Neuronal stem cell (in vitro differentiated cells): ENCODE data around the gene ALKBH8.

ENCODE experiments used
- DNase-seq: peaks from one replicate; pipeline ENCODE4 v3.0.0-alpha.2; 2013; ENCODE audit warnings: low spot score
- H2AFZ ChIP-seq: one replicate; pipeline ENCODE4 v1.6.1; 2013; ENCODE audit warnings: mild to moderate bottlenecking, low read length, inconsistent platforms
- H2AK5ac ChIP-seq: 2 replicates; pipeline ENCODE4 v1.6.1; 2013; ENCODE audit warnings: low read depth, mild to moderate bottlenecking, inconsistent platforms, low read length, moderate library complexity, mixed read lengths
- H2BK120ac ChIP-seq: 2 replicates; pipeline ENCODE4 v1.6.1; 2013; ENCODE audit warnings: low read depth, mild to moderate bottlenecking, inconsistent platforms, low read length, moderate library complexity, mixed read lengths
- H2BK12ac ChIP-seq: one replicate; pipeline ENCODE4 v1.6.1; 2013; ENCODE audit warnings: low read length, inconsistent platforms
- H2BK15ac ChIP-seq: 2 replicates; pipeline ENCODE4 v1.6.1; 2013; ENCODE audit warnings: mild to moderate bottlenecking, low read length, inconsistent platforms, mixed read lengths
- H2BK5ac ChIP-seq: one replicate; pipeline ENCODE4 v1.6.1; 2013; ENCODE audit warnings: inconsistent platforms, mild to moderate bottlenecking, low read length, moderate library complexity
- H3K14ac ChIP-seq: one replicate; pipeline ENCODE4 v1.6.1; 2013; ENCODE audit warnings: low read length, inconsistent platforms
- H3K18ac ChIP-seq: 2 replicates; pipeline ENCODE4 v1.6.1; 2013; ENCODE audit warnings: low read length, inconsistent platforms
- H3K23ac ChIP-seq: 2 replicates; pipeline ENCODE4 v1.6.1; 2013; ENCODE audit warnings: low read depth, mild to moderate bottlenecking, mixed read lengths, low read length, inconsistent platforms; ENCODE audit not compliant: poor library complexity
- H3K27ac ChIP-seq: replicated peaks from 3 replicates; pipeline ENCODE4 v1.5.1; 2013; ENCODE audit warnings: low read length, inconsistent platforms
- H3K27me3 ChIP-seq, 3 experiments: 2 replicates each; pipeline ENCODE4 v1.6.1; 2013; ENCODE audit warnings: low read length in 3 of 3, mild to moderate bottlenecking in 2 of 3, inconsistent platforms in 1 of 3, low read depth in 1 of 3, mixed read lengths in 1 of 3, moderate library complexity in 1 of 3; ENCODE audit not compliant: control insufficient read depth in 3 of 3, insufficient read depth in 3 of 3
- H3K36me3 ChIP-seq, 2 donors: replicated peaks in 1 of 2; 2 replicates each; pipeline ENCODE4 v1.6.1; 2013; ENCODE audit warnings: low read length in 2 of 2; ENCODE audit not compliant: control insufficient read depth in 2 of 2, insufficient read depth in 2 of 2
- H3K4ac ChIP-seq: 2 replicates; pipeline ENCODE4 v1.6.1; 2013; ENCODE audit warnings: inconsistent platforms, mild to moderate bottlenecking, low read length, moderate library complexity
- H3K4me1 ChIP-seq, 2 donors: 1 replicate in 1 of 2; 2 replicates in 1 of 2; pipeline ENCODE4 v1.6.1; 2013; ENCODE audit warnings: low read length in 2 of 2, low read depth in 1 of 2; ENCODE audit not compliant: control insufficient read depth in 2 of 2, insufficient read depth in 1 of 2
- H3K4me2 ChIP-seq: one replicate; pipeline ENCODE4 v1.6.1; 2013; ENCODE audit warnings: mild to moderate bottlenecking, low read length, inconsistent platforms; ENCODE audit not compliant: insufficient read depth, poor library complexity, severe bottlenecking
- H3K4me3 ChIP-seq, 2 donors: 2 replicates each; pipeline ENCODE4 v1.5.1; 2013; ENCODE audit warnings: low read length in 2 of 2, mild to moderate bottlenecking in 2 of 2, inconsistent platforms in 1 of 2, moderate library complexity in 1 of 2
- H3K79me1 ChIP-seq: one replicate; pipeline ENCODE4 v1.6.1; 2013; ENCODE audit warnings: low read depth, mild to moderate bottlenecking, inconsistent platforms, low read length, moderate library complexity
- H3K9ac ChIP-seq: one replicate; pipeline ENCODE4 v1.6.1; 2013; ENCODE audit warnings: mild to moderate bottlenecking, low read depth, low read length, inconsistent platforms; ENCODE audit not compliant: poor library complexity
- H3K9me3 ChIP-seq, 2 donors: replicated peaks in 1 of 2; 2 replicates each; pipeline versions ENCODE3 to v1.6.1; 2013; ENCODE audit warnings: low read length in 2 of 2, mild to moderate bottlenecking in 2 of 2, inconsistent platforms in 1 of 2, low read depth in 1 of 2, mixed read lengths in 1 of 2, moderate library complexity in 1 of 2; ENCODE audit not compliant: control insufficient read depth in 2 of 2, insufficient read depth in 1 of 2
- H4K8ac ChIP-seq: one replicate; pipeline ENCODE4 v1.6.1; 2013; ENCODE audit warnings: low read depth, mild to moderate bottlenecking, inconsistent platforms, low read length, moderate library complexity
- H4K91ac ChIP-seq: one replicate; pipeline ENCODE4 v1.6.1; 2013; ENCODE audit warnings: low read length, low read depth, mild to moderate bottlenecking, inconsistent platforms; ENCODE audit not compliant: poor library complexity
- WGBS, 2 donors: extraction: QIAGEN DNeasy Blood & Tissue Kit; methylation state at CpG; one replicate each; pipeline ENCODE4 v1.1.7; 2013; ENCODE audit warnings: missing lambda C conversion rate in 2 of 2, mixed read lengths in 1 of 2; ENCODE audit not compliant: insufficient read length in 2 of 2, insufficient replicate concordance in 1 of 2; ENCODE audit errors: extremely low coverage in 2 of 2; 5-methylcytosine and 5-hydroxymethylcytosine counted together

The ALKBH8 gene

GRCh38 chr11:107562647-107563208 lies 2.8 kb downstream of the ALKBH8 start:
- H2BK12ac ChIP-seq, result no peak overlapping the region
- H4K8ac ChIP-seq, result no peak overlapping the region
- no peak overlapping the region for H3K4me3 ChIP-seq
- H3K27ac ChIP-seq, result no peak overlapping the region
- H2BK120ac ChIP-seq, result no peak overlapping the region
- no peak overlapping the region for H3K9ac ChIP-seq
- H3K27me3 ChIP-seq, result no peaks in the 10 kb centered on the region
- H3K4ac ChIP-seq, result no peak overlapping the region
- H2BK15ac ChIP-seq, result no peak overlapping the region
- no peak overlapping the region for H3K14ac ChIP-seq
- no peak overlapping the region for H3K18ac ChIP-seq
- H4K91ac ChIP-seq, result no peak overlapping the region
- H2BK5ac ChIP-seq, result no peak overlapping the region
- peaks cover 2 to 11% of the 10 kb centered on the region in 2 donors for H3K4me1 ChIP-seq
- no peak for DNase-seq
- H3K79me1 ChIP-seq, result no peaks in the 10 kb centered on the region
- peaks cover 0 to 10% of the 10 kb centered on the region in 2 donors for H3K36me3 ChIP-seq
- no peak overlapping the region for H2AK5ac ChIP-seq
- no CpG with 5 or more reads among the region's 4 CpGs for WGBS, 2 donors
- H2AFZ ChIP-seq, result no peak overlapping the region
- no peak overlapping the region for H3K23ac ChIP-seq
- no peaks in the 10 kb centered on the region for H3K9me3 ChIP-seq
- H3K4me2 ChIP-seq, result no peak overlapping the region

GRCh38 chr11:107561688-107562087 lies 3.8 kb downstream of the ALKBH8 start:
- H3K27me3 ChIP-seq, result no peaks in the 10 kb centered on the region
- no peak overlapping the region for H2AFZ ChIP-seq
- no peak overlapping the region for H3K9ac ChIP-seq
- H3K4me1 ChIP-seq, result peaks cover 2 to 11% of the 10 kb centered on the region in 2 donors
- H3K4me3 ChIP-seq, result no peak overlapping the region
- H2AK5ac ChIP-seq, result no peak overlapping the region
- no peak for DNase-seq
- no peaks in the 10 kb centered on the region for H3K9me3 ChIP-seq
- H4K8ac ChIP-seq, result no peak overlapping the region
- no peak overlapping the region for H3K27ac ChIP-seq
- H2BK120ac ChIP-seq, result no peak overlapping the region
- no peaks in the 10 kb centered on the region for H3K79me1 ChIP-seq
- no peak overlapping the region for H3K4ac ChIP-seq
- H3K14ac ChIP-seq, result no peak overlapping the region
- H3K4me2 ChIP-seq, result no peak overlapping the region
- H2BK15ac ChIP-seq, result no peak overlapping the region
- peaks cover 0 to 11% of the 10 kb centered on the region in 2 donors for H3K36me3 ChIP-seq
- H3K18ac ChIP-seq, result no peak overlapping the region
- H2BK5ac ChIP-seq, result no peak overlapping the region
- H2BK12ac ChIP-seq, result no peak overlapping the region
- H3K23ac ChIP-seq, result no peak overlapping the region
- no peak overlapping the region for H4K91ac ChIP-seq

DNA sequence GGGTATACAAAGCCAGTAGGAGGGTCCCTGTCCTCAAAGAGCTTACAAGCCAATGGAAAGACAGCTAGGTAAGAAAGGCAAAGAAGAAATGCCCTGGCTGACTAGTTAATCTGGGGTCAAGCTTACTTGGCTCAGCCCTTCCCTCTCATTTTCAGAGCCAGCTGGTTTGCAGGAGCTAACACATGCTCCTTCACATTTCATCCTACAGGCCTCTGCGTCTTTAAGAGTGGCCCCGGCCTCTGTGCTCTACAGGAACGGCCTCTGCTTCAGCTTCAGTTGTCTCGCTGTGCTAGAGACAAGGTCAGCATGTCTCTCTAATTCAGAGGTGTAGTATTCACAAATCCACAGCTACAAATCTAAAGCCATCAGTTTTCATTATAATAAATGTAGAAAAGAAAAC lies 15.2 kb downstream of the ALKBH8 start:
- Histone ChIP-seq H3K23ac (no peak overlapping the region), H4K91ac (no peak overlapping the region), H3K4me2 (no peak overlapping the region), H3K4me3 (no peak overlapping the region), H3K36me3 (peaks cover 1 to 49% of the 10 kb centered on the region in 2 donors), H4K8ac (no peak overlapping the region), H2AFZ (no peak overlapping the region), H2BK120ac (no peak overlapping the region), H3K4ac (no peak overlapping the region), H3K9me3 (no peaks in the 10 kb centered on the region), H2BK12ac (no peak overlapping the region), H2BK15ac (no peak overlapping the region), H3K14ac (no peak overlapping the region), H3K27me3 (no peaks in the 10 kb centered on the region), H3K4me1 (no peaks in the 10 kb centered on the region), H3K9ac (no peak overlapping the region), H2AK5ac (no peak overlapping the region), H2BK5ac (no peak overlapping the region), H3K18ac (no peak overlapping the region), H3K27ac (no peak overlapping the region), H3K79me1 (no peaks in the 10 kb centered on the region)
- WGBS, 2 donors, result no CpG with 5 or more reads among the region's 4 CpGs
- no peak for DNase-seq

DNA sequence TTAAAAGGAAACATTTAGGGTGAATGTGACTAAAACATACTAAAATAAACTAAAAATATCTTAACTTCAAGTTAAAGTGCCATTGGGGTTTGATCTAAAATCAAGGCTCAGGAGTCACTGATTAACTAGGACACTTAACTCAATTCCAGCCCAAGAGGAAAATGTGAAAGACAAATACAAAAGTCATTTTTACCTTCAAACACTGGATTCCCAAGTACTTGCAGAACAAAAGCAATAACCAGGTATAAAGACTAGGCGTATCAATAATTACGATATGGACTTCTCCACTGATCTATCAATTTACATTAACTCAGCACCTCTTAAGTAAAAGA lies 15.6 kb downstream of the ALKBH8 start:
- Histone ChIP-seq H3K36me3 (peaks cover 1 to 48% of the 10 kb centered on the region in 2 donors), H3K23ac (no peak overlapping the region), H3K14ac (no peak overlapping the region), H2BK12ac (no peak overlapping the region), H3K9ac (no peak overlapping the region), H2AK5ac (no peak overlapping the region), H3K4me1 (no peaks in the 10 kb centered on the region), H3K79me1 (no peaks in the 10 kb centered on the region), H3K4me2 (no peak overlapping the region), H2BK15ac (no peak overlapping the region), H3K18ac (no peak overlapping the region), H4K91ac (no peak overlapping the region), H3K4me3 (no peak overlapping the region), H2BK120ac (no peak overlapping the region), H2BK5ac (no peak overlapping the region), H4K8ac (no peak overlapping the region), H3K27me3 (no peaks in the 10 kb centered on the region), H3K9me3 (no peaks in the 10 kb centered on the region), H2AFZ (no peak overlapping the region), H3K27ac (no peak overlapping the region), H3K4ac (no peak overlapping the region)
- WGBS, 2 donors, result no CpG with 5 or more reads among the region's 2 CpGs
- DNase-seq, result no peak
